Activated CD4-positive, CD25-positive, alpha-beta regulatory T cell (primary cell): ENCODE data around the gene ATG5.

Experiments
- DNase-seq, 4 experiments: peaks; one replicate each; lab custom pipeline; 2025; lab: John Stamatoyannopoulos, UW

The ATG5 gene

GRCh38 chr6:106220485-106220884, 105.1 kb downstream of the ATG5 start:
- no peak for DNase-seq

- DNase-seq: no peak
Measured at GRCh38 chr6:106216527-106216926, 109.0 kb downstream of the ATG5 start.

- no peak for DNase-seq
Measured at GRCh38 chr6:106215608-106216007, 110.0 kb downstream of the ATG5 start.

GRCh38 chr6:106214531-106214930, 111.0 kb downstream of the ATG5 start:
- no peak for DNase-seq

GRCh38 chr6:106213660-106214289, 111.8 kb downstream of the ATG5 start:
- no peak for DNase-seq

- DNase-seq: no peak
Measured at GRCh38 chr6:106212576-106212975, 113.0 kb downstream of the ATG5 start.

- no peak for DNase-seq
Measured at GRCh38 chr6:106206905-106207304, 118.7 kb downstream of the ATG5 start.

GRCh38 chr6:106204961-106205360, 120.6 kb downstream of the ATG5 start:
- DNase-seq: no peak

GRCh38 chr6:106199998-106200397, 125.6 kb downstream of the ATG5 start:
- DNase-seq: no peak

- DNase-seq: no peak
Measured at GRCh38 chr6:106199331-106199730, 126.2 kb downstream of the ATG5 start.

- no peak for DNase-seq
Measured at GRCh38 chr6:106197441-106197840, 128.1 kb downstream of the ATG5 start.

- no peak for DNase-seq
Measured at GRCh38 chr6:106194949-106195921, 130.3 kb downstream of the ATG5 start.

GRCh38 chr6:106192824-106193223, 132.7 kb downstream of the ATG5 start:
- no peak for DNase-seq

- DNase-seq: no peak
Measured at GRCh38 chr6:106188104-106188794, 137.3 kb downstream of the ATG5 start.

GRCh38 chr6:106187424-106187982, 138.1 kb downstream of the ATG5 start:
- no peak for DNase-seq

GRCh38 chr6:106186714-106187113, 138.8 kb downstream of the ATG5 start:
- no peak for DNase-seq

GRCh38 chr6:106186172-106186571, 139.4 kb downstream of the ATG5 start:
- DNase-seq: no peak

GRCh38 chr6:106185615-106186014, 139.9 kb downstream of the ATG5 start:
- no peak for DNase-seq

GRCh38 chr6:106184629-106185028, 140.9 kb downstream of the ATG5 start:
- DNase-seq: no peak

- no peak for DNase-seq
Measured at GRCh38 chr6:106183430-106183829, 142.1 kb downstream of the ATG5 start.

- no peak for DNase-seq
Measured at GRCh38 chr6:106182455-106182854, 143.1 kb downstream of the ATG5 start.

GRCh38 chr6:106181664-106182418, 143.7 kb downstream of the ATG5 start:
- no peak for DNase-seq
